Pancreas (tissue), 10 donors: Measurements from ENCODE around the gene IFT43. TPM values are rescaled to one million over a fixed set of nuclear protein-coding genes. Genes with fewer than 3 reads are reported as not detected.

Source experiments
- ATAC-seq, 4 donors: fragments of 200-7000 bp; cut with Tn5 transposase; one replicate each; pipeline versions ENCODE4 v1.8.0 to v1.9.1; 2020; ENCODE audit warnings: mild to moderate bottlenecking in 4 of 4, moderate library complexity in 4 of 4
- DNase-seq, 6 donors: peaks; one replicate each; pipeline ENCODE4 v3.0.0-alpha.2; 2020
- FAIRE-seq: peaks from 2 replicates; lab custom pipeline; 2012; peaks lifted over from hg19 to GRCh38; lab: Jason Lieb, UNC
- H3K27ac ChIP-seq, 4 donors: fragments of 200-600 bp; sonication (generic); 1 replicate in 3 of 4; 2 replicates in 1 of 4; pipeline versions ENCODE4 v1.5.0 to v1.8.0; 2020
- H3K27me3 ChIP-seq, 4 donors: fragments of 200-600 bp; one replicate each; pipeline ENCODE4 v1.8.0; 2021
- H3K36me3 ChIP-seq, 3 donors: fragments of 200-600 bp; sonication (generic) in 1 of 3; one replicate each; pipeline versions ENCODE4 v1.5.0 to v1.8.0; 2020 to 2021
- H3K4me1 ChIP-seq, 3 donors: fragments of 200-600 bp; one replicate each; pipeline ENCODE4 v1.8.0; 2021
- H3K4me3 ChIP-seq, 4 donors: fragments of 200-600 bp; sonication (generic) in 2 of 4; one replicate each; pipeline versions ENCODE4 v1.5.0 to v1.8.0; 2020 to 2021
- H3K9me3 ChIP-seq, 4 donors: fragments of 200-600 bp; one replicate each; pipeline ENCODE4 v1.8.0; 2021
- CTCF ChIP-seq, 4 donors: fragments of 200-600 bp; sonication (generic) in 3 of 4; IDR thresholded peaks; one replicate each; pipeline versions ENCODE4 v1.5.0 to v1.8.0; 2021; ENCODE audit warnings: antibody characterized with exemption in 4 of 4
- WGBS, 2 donors: extraction: QIAGEN DNeasy Blood & Tissue Kit; methylation state at CpG; one replicate each; pipeline ENCODE4 v1.1.7; 2013; 5-methylcytosine and 5-hydroxymethylcytosine counted together
- intact Hi-C, 3 donors: fragments of 100-400 bp; cut with DNase I; formaldehyde crosslinking; loops; one replicate each; pipeline versions ENCODE4 v1.11.1 to v1.14.2; 2022
- polyA plus RNA-seq, 2 donors: library from polyadenylated mRNA; stranded (reverse); fragments of 200-250 nt; gene quantifications; one replicate each; pipeline ENCODE4 v1.2.3, GENCODE V29; 2013
- total RNA-seq, 6 donors: library from RNA; stranded (reverse); fragmentation: NEBNext Ultra II Directional in 4 of 6; extraction: Animal tissue kit (Norgen Biotek cat#: 25700) in 4 of 6; gene quantifications; one replicate each; pipeline versions ENCODE4 v1.2.1 to v1.2.4, GENCODE V29; 2021 to 2023
- donor health status: healthy with polysubstance abuse.
- donor health status: DM: no; HTN: no; CAD: no; lungs with moderate emphysema.
- donor health status: DM: no; HTN: no; CAD: no.
- donor health status: control.
- donor health status: control.
- donor health status: Bipolar disorder and iron deficiency.
- donor health status: DM: yes; HTN: yes; CAD: no.
- donor health status: DM: no; HTN: no; CAD: no.
- donor health status: DM: no; HTN: no; CAD: no.
- donor health status: DM: yes; HTN: yes; CAD: no.

IFT43 gene
- total and polyA plus RNA-seq, 8 donors = 11.4 to 46.3 (median 16.5) TPM

- H3K27ac ChIP-seq = no peak overlapping the region
- intact Hi-C loops = no loop called here
Observed at GRCh38 chr14:75991753-75992152, 6.2 kb downstream of the IFT43 start.

GRCh38 chr14:75993567-75994041 is 8.0 kb downstream of the IFT43 start:
- DNase-seq (no peak), FAIRE-seq (no peak), ATAC-seq (no peak)
- no peaks in the 10 kb centered on the region for H3K4me1 ChIP-seq
- WGBS, 2 donors = 90 to 94% methylated on average over 1 of the region's 1 CpG
- peaks cover 0 to 27% (median 0%) of the 10 kb centered on the region in 3 donors for H3K36me3 ChIP-seq
- H3K27me3 ChIP-seq = no peaks in the 10 kb centered on the region
- no peak for TF ChIP-seq CTCF (IDR thresholded peaks at IDR 0.05)
- intact Hi-C loops = no loop called here
- H3K4me3 ChIP-seq = no peak overlapping the region
- H3K9me3 ChIP-seq = no peaks in the 10 kb centered on the region
- no peak overlapping the region for H3K27ac ChIP-seq

More at GRCh38 chr14:75991753-75992152, 6.2 kb downstream of the IFT43 start:
- Histone ChIP-seq H3K4me1 (no peaks in the 10 kb centered on the region), H3K36me3 (peaks cover 0 to 22% (median 0%) of the 10 kb centered on the region in 3 donors), H3K9me3 (no peaks in the 10 kb centered on the region), H3K4me3 (no peak overlapping the region), H3K27me3 (no peaks in the 10 kb centered on the region)
- no peak for FAIRE-seq
- no peak for DNase-seq
- WGBS, 2 donors = 76 to 82% methylated on average over 4 of the region's 4 CpGs
- no peak for ATAC-seq
- TF ChIP-seq CTCF (IDR thresholded peaks at IDR 0.05) = no peak

- Histone ChIP-seq H3K9me3 (no peaks in the 10 kb centered on the region), H3K27me3 (no peaks in the 10 kb centered on the region), H3K4me3 (no peak overlapping the region), H3K36me3 (peaks cover 0 to 41% (median 0%) of the 10 kb centered on the region in 3 donors), H3K27ac (no peak overlapping the region), H3K4me1 (no peaks in the 10 kb centered on the region)
- WGBS, 2 donors = 86 to 90% methylated on average over 17 of the region's 17 CpGs
- TF ChIP-seq CTCF (IDR thresholded peaks at IDR 0.05) = no peak
- FAIRE-seq (no peak), DNase-seq (no peak), ATAC-seq (peak in 3 of 4 donors; percentile 14 to 61 (median 55))
- intact Hi-C loops = no loop called here
Observed at GRCh38 chr14:75995372-75996041, 9.9 kb downstream of the IFT43 start.

GRCh38 chr14:75996488-75996887 is 10.9 kb downstream of the IFT43 start:
- FAIRE-seq (no peak), ATAC-seq (no peak), DNase-seq (no peak)
- Histone ChIP-seq H3K36me3 (peaks cover 0 to 42% (median 0%) of the 10 kb centered on the region in 3 donors), H3K4me3 (no peak overlapping the region), H3K9me3 (no peaks in the 10 kb centered on the region), H3K4me1 (no peaks in the 10 kb centered on the region), H3K27ac (no peak overlapping the region), H3K27me3 (no peaks in the 10 kb centered on the region)
- TF ChIP-seq CTCF (IDR thresholded peaks at IDR 0.05) = no peak
- WGBS, 2 donors = 18 to 22% methylated on average over 1 of the region's 1 CpG
- intact Hi-C loops = no loop called here
